Transverse colon (tissue), 4 donors: Measurements from ENCODE around the gene TMEM266. TPM values are rescaled to one million over a fixed set of nuclear protein-coding genes. Genes with fewer than 3 reads are reported as not detected.

Experiments used
- DNase-seq: peaks from one replicate; pipeline ENCODE4 v3.0.0-alpha.2; 2019
- H3K27ac ChIP-seq, 4 donors: fragments of 200-600 bp; sonication (generic); 2 replicates each; pipeline ENCODE4 v1.5.1; 2016 to 2018; ENCODE audit warnings: inconsistent platforms in 4 of 4
- H3K27me3 ChIP-seq: fragments of 200-600 bp; sonication (generic); 2 replicates; pipeline ENCODE4 v1.5.1; 2017; ENCODE audit warnings: inconsistent platforms
- H3K36me3 ChIP-seq, 4 donors: fragments of 200-600 bp; sonication (generic); 2 replicates each; pipeline ENCODE4 v1.5.1; 2017 to 2019; ENCODE audit warnings: inconsistent platforms in 4 of 4
- H3K4me1 ChIP-seq, 4 donors: fragments of 200-600 bp; sonication (generic); 2 replicates each; pipeline ENCODE4 v1.5.1; 2017 to 2020; ENCODE audit warnings: inconsistent platforms in 4 of 4
- H3K4me3 ChIP-seq, 4 donors: fragments of 200-600 bp; sonication (generic); 1 replicate in 1 of 4; 2 replicates in 3 of 4; pipeline versions ENCODE4 v1.5.1 to v1.6.1; 2017 to 2019; ENCODE audit warnings: inconsistent platforms in 4 of 4
- H3K9me3 ChIP-seq, 2 donors: fragments of 200-600 bp; sonication (generic); 2 replicates each; pipeline ENCODE4 v1.5.1; 2017 to 2019; ENCODE audit warnings: inconsistent platforms in 2 of 2
- CTCF ChIP-seq, 5 experiments: fragments of 200-600 bp in 3 of 5; fragments of 450-650 bp in 2 of 5; sonication (generic) in 3 of 5; IDR thresholded peaks; 1 replicate in 2 of 5; 2 replicates in 3 of 5; pipeline ENCODE4 v1.5.1; 2016 to 2017; ENCODE audit warnings: antibody characterized with exemption in 5 of 5, inconsistent platforms in 3 of 5, mild to moderate bottlenecking in 2 of 5, moderate library complexity in 1 of 5
- EP300 ChIP-seq: sonication (generic); formaldehyde crosslinking; IDR thresholded peaks from one replicate; pipeline ENCODE4 v1.6.1; 2017; ENCODE audit warnings: antibody characterized with exemption, low read depth
- POLR2A ChIP-seq: fragments of 450-650 bp; IDR thresholded peaks from one replicate; pipeline ENCODE4 v1.6.1; 2016; ENCODE audit warnings: antibody characterized with exemption, mild to moderate bottlenecking, moderate library complexity
- POLR2AphosphoS5 ChIP-seq, 3 donors: sonication (generic); formaldehyde crosslinking; IDR thresholded peaks; one replicate each; pipeline ENCODE4 v1.6.1; 2016; ENCODE audit warnings: antibody characterized with exemption in 3 of 3
- WGBS, 2 donors: methylation state at CpG; one replicate each; pipeline ENCODE4 v1.1.5; 2018; ENCODE audit warnings: low coverage in 1 of 2; 5-methylcytosine and 5-hydroxymethylcytosine counted together
- in situ Hi-C, 4 donors: fragments of 200-750 bp; cut with MboI; loops; one replicate each; pipeline versions ENCODE4 v1.15.0 to v1.15.1; 2017; ENCODE audit warnings: low sequenced_read_pairs in 3 of 4, low pct_ligation_motif_present in 1 of 4, low pct_unique_long_range_greater_than_20kb in 1 of 4
- intact Hi-C: fragments of 100-400 bp; cut with DNase I; formaldehyde crosslinking; loops from one replicate; pipeline ENCODE4 v1.15.1; 2023; ENCODE audit warnings: low total_unique reads
- total RNA-seq, 4 donors: library from RNA; depleted of rRNA; stranded (reverse); fragments of >200 nt; gene quantifications; one replicate each; pipeline ENCODE4 v1.1.0, GENCODE V29; 2016

Gene TMEM266
- total RNA-seq, 4 donors from 2014 or later = 0.41 TPM; not detected in 3

DNA sequence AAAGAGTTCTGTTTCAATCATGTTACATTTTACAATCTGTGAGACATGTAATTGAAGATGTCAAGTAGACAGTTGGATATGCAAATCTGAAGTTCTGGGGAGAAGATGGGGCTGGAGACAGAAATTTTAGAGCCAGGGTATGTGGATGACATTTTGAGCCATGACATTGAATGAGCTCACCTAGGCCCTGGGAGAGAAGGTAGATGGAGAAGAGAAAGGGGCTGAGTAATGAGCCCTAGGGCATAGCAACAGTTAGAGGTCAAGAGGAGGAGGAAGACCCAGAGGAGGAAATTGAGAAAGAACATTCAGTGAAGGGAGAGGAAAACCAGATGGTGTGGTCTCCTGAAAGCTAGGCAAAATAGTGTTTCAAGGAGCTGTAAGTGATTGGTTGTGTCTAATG is 15.3 kb downstream of the TMEM266 start:
- intact Hi-C loops = no loop called here
- Histone ChIP-seq H3K27me3 (peaks cover 7% of the 10 kb centered on the region), H3K4me1 (no peaks in the 10 kb centered on the region)

GRCh38 chr15:76078285-76078877 is 18.6 kb downstream of the TMEM266 start:
- Histone ChIP-seq H3K36me3 (no peaks in the 10 kb centered on the region), H3K27me3 (no peaks in the 10 kb centered on the region), H3K4me3 (no peak overlapping the region), H3K4me1 (no peaks in the 10 kb centered on the region), H3K27ac (no peak overlapping the region), H3K9me3 (no peaks in the 10 kb centered on the region)
- 48 to 77% methylated on average over 3 to 5 of the region's 5 CpGs for WGBS, 2 donors
- no peak for DNase-seq
- intact Hi-C loops (no loop called here), in situ Hi-C loops (no loop called here)
- no peak for TF ChIP-seq POLR2A
- TF ChIP-seq POLR2AphosphoS5 (IDR thresholded peaks at IDR 0.05) = no peak
- no peak for TF ChIP-seq CTCF (IDR thresholded peaks at IDR 0.05)
- no peak for TF ChIP-seq EP300

More for the DNA sequence above, 15.3 kb downstream of the TMEM266 start:
- no peak for DNase-seq
- no peak for TF ChIP-seq POLR2A
- Histone ChIP-seq H3K27ac (no peak overlapping the region), H3K36me3 (no peaks in the 10 kb centered on the region), H3K4me3 (no peak overlapping the region), H3K9me3 (no peaks in the 10 kb centered on the region)
- in situ Hi-C loops = no loop called here

- in situ Hi-C loops = no loop called here
- TF ChIP-seq EP300 (no peak), CTCF (IDR thresholded peaks at IDR 0.05) (no peak), POLR2AphosphoS5 (IDR thresholded peaks at IDR 0.05) (no peak), POLR2A (no peak)
- intact Hi-C loops = no loop called here
- no peak overlapping the region for H3K27ac ChIP-seq
- DNase-seq = no peak
- no peaks in the 10 kb centered on the region for H3K27me3 ChIP-seq
- no peaks in the 10 kb centered on the region for H3K4me1 ChIP-seq
- 57 to 61% methylated on average over 2 of the region's 2 CpGs for WGBS, 2 donors
- H3K9me3 ChIP-seq = no peaks in the 10 kb centered on the region
- no peaks in the 10 kb centered on the region for H3K36me3 ChIP-seq
- H3K4me3 ChIP-seq = no peak overlapping the region
These were observed 24.5 kb downstream of the TMEM266 start for GRCh38 chr15:76084256-76084655.

DNA sequence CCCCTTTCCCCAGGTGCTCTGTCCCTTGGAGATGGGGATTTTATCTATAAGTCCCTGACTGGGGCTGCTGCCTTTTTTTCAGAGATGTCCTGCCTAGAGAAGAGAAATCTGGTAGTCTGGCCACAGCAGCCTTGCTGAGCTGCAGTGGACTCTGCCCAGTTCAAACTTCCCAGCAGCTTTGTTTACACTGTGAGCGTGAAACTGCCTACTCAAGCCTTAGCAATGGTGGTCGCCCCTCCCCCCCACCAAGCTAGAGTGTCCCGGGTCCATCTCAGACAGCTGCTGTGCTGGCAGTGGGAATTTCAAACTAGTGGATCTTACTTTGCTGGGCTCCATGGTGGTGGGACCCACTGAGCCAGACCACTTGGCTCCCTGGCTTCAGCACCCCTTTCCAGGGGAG is 38.9 kb downstream of the TMEM266 start:
- H3K4me1 ChIP-seq = no peaks in the 10 kb centered on the region
- TF ChIP-seq POLR2A (no peak), EP300 (no peak), CTCF (IDR thresholded peaks at IDR 0.05) (no peak), POLR2AphosphoS5 (IDR thresholded peaks at IDR 0.05) (no peak)
- no peaks in the 10 kb centered on the region for H3K9me3 ChIP-seq
- peaks cover 26% of the 10 kb centered on the region for H3K27me3 ChIP-seq
- intact Hi-C loops = no loop called here
- H3K36me3 ChIP-seq = no peaks in the 10 kb centered on the region
- H3K27ac ChIP-seq = no peak overlapping the region
- no peak overlapping the region for H3K4me3 ChIP-seq
- 23% methylated on average over 3 of the region's 3 CpGs; no CpG with 5 or more reads in 1 of the 2 donors for WGBS, 2 donors
- in situ Hi-C loops = no loop called here
- no peak for DNase-seq

- H3K36me3 ChIP-seq = no peaks in the 10 kb centered on the region
- no peak for TF ChIP-seq EP300
- no peak for TF ChIP-seq POLR2A
- no peak for TF ChIP-seq POLR2AphosphoS5 (IDR thresholded peaks at IDR 0.05)
- no peak for TF ChIP-seq CTCF (IDR thresholded peaks at IDR 0.05)
- no peak overlapping the region for H3K27ac ChIP-seq
- no peaks in the 10 kb centered on the region for H3K9me3 ChIP-seq
- peaks cover 26% of the 10 kb centered on the region for H3K27me3 ChIP-seq
- in situ Hi-C loops = no loop called here
- 84% methylated on average over 8 of the region's 8 CpGs; no CpG with 5 or more reads in 1 of the 2 donors for WGBS, 2 donors
- no peaks in the 10 kb centered on the region for H3K4me1 ChIP-seq
- no peak for DNase-seq
- H3K4me3 ChIP-seq = no peak overlapping the region
- intact Hi-C loops = no loop called here
These were observed 39.6 kb downstream of the TMEM266 start for GRCh38 chr15:76099388-76099787.
